HG02610 (cell line): ENCODE measurements around the gene UBL4B.

Source experiments
- ATAC-seq: cut with Tn5 transposase; IDR thresholded peaks from one replicate; pipeline ENCODE4 v1.9.1; 2021; ENCODE audit warnings: mild to moderate bottlenecking, moderate library complexity; ENCODE audit not compliant: unreplicated experiment

The UBL4B gene

DNA sequence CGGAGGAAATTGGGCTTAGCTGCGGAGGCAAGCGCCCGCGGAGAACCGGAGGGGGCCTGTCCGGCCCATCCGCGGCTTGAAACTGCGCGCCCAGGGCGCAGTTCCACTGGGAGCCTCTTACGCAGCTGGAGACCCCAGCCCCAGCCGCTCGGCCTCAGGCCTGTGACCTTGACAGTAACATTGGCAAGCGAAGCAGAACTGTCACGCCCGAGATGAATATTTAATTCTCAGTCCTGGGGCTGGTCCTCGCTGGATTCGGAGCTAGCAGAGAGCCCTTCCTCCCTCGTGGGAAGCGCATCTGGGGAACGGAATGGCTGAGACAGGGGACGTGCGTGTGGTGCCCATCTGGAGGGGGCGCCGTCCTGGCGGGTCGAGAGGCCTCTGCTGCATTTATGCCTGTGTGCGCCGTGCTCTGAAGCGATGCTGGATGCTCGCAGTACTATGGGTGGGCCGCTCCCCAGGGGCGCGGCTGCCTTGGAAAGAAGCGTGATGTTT lies 39.0 kb downstream of the UBL4B start:
- ATAC-seq: no peak

DNA sequence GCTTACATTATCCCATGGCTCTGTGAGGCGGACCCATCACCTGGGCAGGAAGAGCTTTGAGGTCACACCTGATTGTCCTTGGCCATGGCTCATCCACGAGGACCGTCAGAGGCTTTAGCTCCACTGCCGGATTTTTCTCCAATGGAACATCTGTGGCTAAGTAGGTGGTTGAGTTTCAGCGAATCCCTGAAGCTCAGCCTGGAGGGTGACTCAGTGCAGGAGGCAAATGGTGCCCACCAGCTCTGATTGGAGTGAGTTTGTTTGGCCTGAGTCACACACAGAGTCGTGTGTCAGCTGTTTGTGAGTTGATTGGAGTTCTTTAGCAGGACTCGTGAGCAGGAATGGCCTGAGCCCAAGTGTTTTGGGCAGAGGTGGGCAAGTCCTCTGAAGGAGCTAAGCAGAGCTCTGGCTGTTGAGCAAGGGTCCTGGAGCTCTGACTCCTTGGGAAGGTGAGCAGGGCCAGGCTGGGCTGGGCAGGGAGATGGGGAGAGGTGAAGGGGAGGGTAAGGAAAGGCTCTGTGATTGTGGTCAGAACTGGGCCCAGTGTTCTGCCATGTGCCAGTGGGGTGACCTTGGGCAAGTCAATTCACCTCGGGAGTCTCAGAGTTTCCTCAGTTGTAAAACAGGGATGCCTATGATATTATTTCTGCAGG lies 40.0 kb downstream of the UBL4B start:
- ATAC-seq: no peak

DNA sequence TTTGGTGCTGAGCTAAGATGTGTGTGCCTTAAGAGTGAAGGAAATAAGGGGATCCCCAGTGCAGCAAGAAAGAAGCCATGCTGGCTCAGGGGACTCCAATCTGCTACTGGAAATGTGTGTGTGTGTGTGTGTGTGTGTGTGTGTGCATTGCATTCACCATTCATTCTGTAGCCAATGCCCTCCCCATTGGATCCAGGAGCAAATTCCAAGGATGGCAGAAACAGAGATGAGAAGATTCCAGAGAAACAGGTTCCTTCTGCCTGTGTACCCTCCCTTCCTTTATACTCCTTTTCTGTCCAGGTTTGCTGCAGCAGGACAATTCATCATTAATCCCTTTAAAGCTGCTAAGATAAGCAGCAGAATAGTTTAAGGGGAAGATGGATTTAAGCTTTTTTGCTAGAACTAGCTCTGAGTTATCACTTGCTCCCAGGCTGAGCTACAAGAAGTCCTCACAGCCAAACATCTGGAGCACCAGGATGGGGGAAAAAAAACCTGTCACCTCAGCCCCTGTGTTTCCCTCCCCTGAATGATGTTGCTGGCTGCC lies 41.2 kb downstream of the UBL4B start:
- ATAC-seq: no peak

DNA sequence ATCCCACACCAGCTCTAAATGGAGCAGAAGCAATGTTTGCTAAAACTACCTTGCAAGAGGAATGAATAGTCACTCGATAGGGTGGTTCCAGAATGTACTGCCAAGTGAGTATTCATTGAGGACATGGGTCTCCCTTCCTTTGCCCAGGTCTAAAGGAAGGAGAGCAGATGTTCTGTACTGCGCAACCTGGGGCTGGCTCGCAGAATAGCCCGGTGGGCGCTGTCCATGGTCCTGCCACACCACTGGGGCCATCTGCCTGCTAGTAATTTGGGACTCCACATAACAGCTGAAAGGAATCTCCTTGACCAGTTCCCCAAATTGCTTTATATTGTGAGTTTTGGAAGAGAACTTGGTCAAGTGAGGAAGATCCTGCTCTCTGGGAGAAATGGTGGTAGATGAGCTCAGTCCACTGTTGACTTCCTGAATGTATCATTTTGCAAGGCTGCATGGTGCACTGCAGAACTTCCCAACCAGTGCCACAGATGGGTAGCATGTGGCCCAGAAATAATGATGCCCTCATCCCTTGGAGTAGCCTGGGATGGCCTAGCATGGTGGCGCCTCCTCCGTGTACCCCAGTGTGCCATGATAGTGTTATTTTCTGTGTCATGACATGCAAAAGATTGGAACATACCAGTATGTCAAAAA lies 43.8 kb downstream of the UBL4B start:
- ATAC-seq: no peak

DNA sequence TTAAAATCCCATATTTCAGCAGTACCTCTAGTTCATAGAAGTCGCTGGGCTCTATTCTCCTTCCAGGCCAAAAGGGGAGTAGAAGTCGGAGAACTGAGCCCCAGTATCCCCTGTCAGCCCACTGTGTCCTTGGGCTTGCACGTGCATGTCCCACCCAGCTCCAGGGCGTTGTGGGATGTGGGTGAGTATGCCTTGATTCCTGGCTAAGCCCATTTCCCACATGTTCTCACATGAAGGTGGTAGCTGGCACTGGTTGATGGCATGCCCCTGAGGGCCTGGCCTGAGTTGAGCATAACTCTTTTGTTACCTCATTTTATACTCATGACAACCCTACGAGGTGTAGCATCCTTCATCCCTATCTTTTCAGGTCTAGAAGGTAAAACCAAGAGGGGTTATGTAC lies 46.0 kb downstream of the UBL4B start:
- no peak for ATAC-seq

DNA sequence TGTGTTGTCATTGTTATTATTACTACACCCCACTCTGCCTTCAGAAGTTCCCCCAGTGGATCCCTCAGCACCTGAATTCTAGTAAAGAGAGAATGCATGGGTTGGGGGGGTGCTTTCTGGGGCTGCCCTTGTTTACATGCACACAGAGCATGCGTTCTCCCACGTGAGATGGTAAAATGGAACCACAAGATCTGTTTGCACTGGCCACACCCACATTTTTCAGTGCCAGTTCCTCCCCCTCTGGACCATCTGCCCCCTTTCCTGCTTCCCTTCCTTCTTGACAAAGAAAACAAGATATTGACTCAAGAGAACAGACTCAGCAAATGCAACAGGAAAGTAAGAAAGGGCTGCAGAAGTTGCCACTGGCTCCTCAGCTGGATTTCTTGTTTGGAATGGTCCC lies 46.9 kb downstream of the UBL4B start:
- no peak for ATAC-seq

DNA sequence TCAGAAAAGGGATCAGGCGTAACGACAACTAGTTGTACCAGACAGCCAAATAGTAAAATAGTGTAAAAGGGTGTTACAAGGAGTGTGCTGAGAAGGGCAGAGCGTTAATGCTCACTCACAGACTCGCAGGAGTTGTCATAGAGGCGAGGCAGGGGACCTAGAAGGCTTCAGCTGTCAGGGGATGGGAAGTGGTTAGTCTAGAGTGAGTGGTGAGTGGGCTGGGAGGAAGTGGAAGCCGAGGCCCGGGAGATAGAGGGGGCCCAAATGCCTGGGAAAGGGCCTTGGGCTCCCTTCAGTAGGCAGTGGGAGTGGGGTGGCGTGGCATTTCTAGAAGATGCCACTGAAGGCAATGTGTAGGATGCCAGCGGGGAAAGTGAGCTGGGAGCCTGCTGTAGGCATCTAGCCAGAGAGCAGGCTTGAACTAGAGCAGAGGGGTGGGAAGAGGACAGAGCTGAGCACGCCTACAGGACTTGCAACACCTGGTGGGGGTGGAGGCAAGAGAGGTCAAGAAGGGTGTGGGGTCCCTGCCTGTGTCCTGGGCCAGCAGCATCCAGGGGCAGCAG lies 48.4 kb downstream of the UBL4B start:
- ATAC-seq: no peak

DNA sequence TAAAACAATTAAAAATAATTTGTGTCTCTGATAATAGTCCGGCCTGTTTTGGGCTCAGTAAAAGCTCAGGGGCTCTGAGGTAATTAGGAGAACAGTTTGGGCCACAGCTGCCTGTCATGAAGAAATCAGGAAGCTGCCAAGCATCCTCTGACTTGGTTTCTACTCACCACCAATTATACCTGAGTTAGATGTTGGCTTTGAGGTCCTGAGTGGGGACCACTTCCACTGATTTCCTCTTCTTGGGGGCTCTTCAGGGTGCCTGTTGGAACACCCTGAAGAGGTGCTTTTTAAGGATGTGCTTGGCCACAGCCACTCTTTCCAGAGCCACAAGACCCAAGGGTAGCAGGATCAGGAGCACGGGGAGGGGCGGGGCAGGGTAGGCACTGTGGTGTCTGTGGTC lies 48.9 kb downstream of the UBL4B start:
- no peak for ATAC-seq

DNA sequence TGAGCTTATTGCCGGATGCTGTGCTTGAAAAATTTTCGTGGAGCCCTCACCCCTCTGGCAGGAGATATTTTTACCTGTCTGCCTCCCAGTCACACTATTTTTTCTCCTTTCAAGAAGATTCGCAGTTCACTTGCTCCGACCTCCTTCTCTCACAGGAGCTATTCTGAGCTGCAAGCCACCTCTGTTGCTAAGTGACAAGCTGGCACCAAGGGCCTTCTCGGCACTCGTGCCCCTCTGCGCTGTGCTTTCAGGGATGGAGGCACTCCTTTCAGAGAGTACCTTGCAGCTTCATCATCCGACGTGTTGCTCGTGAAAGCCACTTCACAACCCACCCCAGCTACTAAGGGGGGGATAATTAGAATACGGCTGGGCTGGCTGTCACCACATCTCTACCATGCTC lies 49.6 kb downstream of the UBL4B start:
- ATAC-seq: no peak
